ENCODE measurements around the gene TRAPPC3L.

GRCh38 chr6:116586738-116587137, 41.3 kb upstream of the TRAPPC3L start:
- TF ChIP-seq POLR2A (IDR thresholded peaks at IDR 0.05; ENCODE audit: low read depth, low read length) (no peak), POLR2AphosphoS5 (IDR thresholded peaks at IDR 0.05; ENCODE audit: low read depth, low read length) (no peak), TAF1 (IDR thresholded peaks at IDR 0.05; ENCODE audit: low read depth, low read length) (no peak), PAX5 (IDR thresholded peaks at IDR 0.05; ENCODE audit: insufficient read depth, low read length, severe bottlenecking) (no peak), SPI1 (IDR thresholded peaks at IDR 0.05; ENCODE audit: low read depth, low read length) (no peak)
